Heart right ventricle (tissue), 16 donors: ENCODE measurements around the gene CCNB3. TPM values are rescaled to one million over a fixed set of nuclear protein-coding genes. Genes with fewer than 3 reads are reported as not detected.
A peak's percentile ranks its signal among the peaks of the same experiment; 100 is the strongest.

Experiments used
- ATAC-seq, 8 donors: fragments of 200-7000 bp; cut with Tn5 transposase; one replicate each; pipeline ENCODE4 v1.9.1; 2020; ENCODE audit warnings: mild to moderate bottlenecking in 8 of 8, moderate library complexity in 8 of 8, moderate number of reproducible peaks in 1 of 8
- DNase-seq, 2 donors: peaks; one replicate each; pipeline ENCODE4 v3.0.0-alpha.2; 2020
- H3K27ac ChIP-seq, 10 donors: fragments of 200-600 bp; sonication (generic) in 2 of 10; one replicate each; pipeline versions ENCODE4 v1.5.0 to v1.8.0; 2020 to 2022; ENCODE audit warnings: mild to moderate bottlenecking in 3 of 10
- H3K27me3 ChIP-seq, 7 donors: fragments of 200-600 bp; one replicate each; pipeline ENCODE4 v1.8.0; 2021 to 2022; ENCODE audit warnings: mild to moderate bottlenecking in 2 of 7
- H3K36me3 ChIP-seq, 9 donors: fragments of 200-600 bp; sonication (generic) in 1 of 9; one replicate each; pipeline versions ENCODE4 v1.5.0 to v1.8.0; 2020 to 2022; ENCODE audit warnings: mild to moderate bottlenecking in 2 of 9
- H3K4me1 ChIP-seq, 9 donors: fragments of 200-600 bp; sonication (generic) in 1 of 9; one replicate each; pipeline versions ENCODE4 v1.5.0 to v1.8.0; 2020 to 2022; ENCODE audit warnings: mild to moderate bottlenecking in 4 of 9
- H3K4me3 ChIP-seq, 10 donors: fragments of 200-600 bp; sonication (generic) in 2 of 10; one replicate each; pipeline versions ENCODE4 v1.5.0 to v1.8.0; 2020 to 2022; ENCODE audit warnings: mild to moderate bottlenecking in 7 of 10, moderate library complexity in 2 of 10
- H3K9me3 ChIP-seq, 11 donors: fragments of 200-600 bp in 10 of 11; sonication (generic) in 2 of 11; one replicate each; pipeline versions ENCODE4 v1.5.0 to v1.8.0; 2013 to 2022; ENCODE audit warnings: mild to moderate bottlenecking in 2 of 11, control low read depth in 1 of 11, moderate library complexity in 1 of 11
- WGBS, 2 donors: extraction: QIAGEN DNeasy Blood & Tissue Kit; methylation state at CpG; one replicate each; pipeline ENCODE4 v1.1.7; 2013; ENCODE audit warnings: inconsistent platforms in 1 of 2; 5-methylcytosine and 5-hydroxymethylcytosine counted together
- intact Hi-C, 10 donors: fragments of 100-400 bp; cut with DNase I; formaldehyde crosslinking; loops; one replicate each; pipeline versions ENCODE4 v1.11.1 to v1.14.2; 2022
- polyA plus RNA-seq, 2 donors: library from polyadenylated mRNA; stranded (reverse); fragments of 200-250 nt; gene quantifications; one replicate each; pipeline ENCODE4 v1.2.3, GENCODE V29; 2013
- total RNA-seq, 10 donors: library from RNA; stranded (reverse); fragmentation: NEBNext Ultra II Directional in 3 of 10; extraction: Animal tissue kit (Norgen Biotek cat#: 25700) in 3 of 10; gene quantifications; one replicate each; pipeline versions ENCODE4 v1.2.1 to v1.2.4, GENCODE V29; 2021 to 2023
- TF ChIP-seq, protein P1 (sequence below), 9 donors: fragments of 200-600 bp; sonication (generic) in 2 of 9; IDR thresholded peaks; one replicate each; pipeline versions ENCODE4 v1.5.0 to v1.8.0; 2021 to 2022; ENCODE audit warnings: antibody characterized with exemption in 9 of 9, mild to moderate bottlenecking in 5 of 9, moderate library complexity in 1 of 9
- donor health status: Arrhythmogenic right ventricular cardiomyopathy.
- donor health status: ischemic (EF 13 %, LVEDD 7.1; RV severe dilation, severe dysfunction).
- donor health status: healthy with polysubstance abuse.
- donor health status: DM: no; HTN: yes; CAD: no.
- donor health status: DM: no; HTN: no; CAD: no.
- donor health status: ischemic (EF 25% LVEDD 6.9; RV normal size, moderate dysfunction).
- donor health status: ischemic (EF 25% LVEDD 5.7; RV mildly dilated, moderate dysfunction).
- donor health status: healthy.
- donor health status: DM: yes; HTN: yes; CAD: no.
- donor health status: Ischemic cardiomyopathy.
- donor health status: ischemic (EF 35%, LVEDD 5.7; RV mildly dilated, moderate dysfunction).
- donor health status: nonischemic (EF 11% LVEDD 7.7; RV severe dilation, severe dysfunction).
- donor health status: DM: yes; HTN: yes; CAD: no.
- donor health status: PGD.
- donor health status: ischemic (EF 29% LVEDD 5.4; RV normal size, mild dysfunction).
- donor health status: nonischemic (EF 23%, LVEDD 6.1; RV moderate dilation, normal function).

Gene CCNB3
- total and polyA plus RNA-seq, 12 donors: 0.06 to 0.42 (median 0.15) TPM; not detected in 3

DNA sequence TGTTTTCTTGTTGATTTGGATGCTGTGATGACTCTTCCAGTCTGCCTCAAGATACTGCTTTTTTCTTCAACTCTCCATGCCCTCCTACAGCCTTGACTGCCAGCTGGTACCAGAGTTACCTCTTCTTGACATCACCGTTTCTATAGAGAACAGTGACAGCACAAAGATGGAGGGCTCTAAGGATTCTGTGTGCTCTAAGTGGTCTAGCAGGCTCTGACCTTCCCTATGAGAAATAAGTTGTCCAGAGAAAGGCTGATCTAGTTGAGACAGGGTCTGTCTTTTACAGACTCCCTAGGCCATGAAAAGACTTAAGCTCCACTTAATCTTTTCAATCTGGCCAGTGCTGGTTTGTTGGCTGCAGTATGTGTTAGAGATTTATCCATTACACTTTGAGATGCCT, 3.7 kb upstream of the CCNB3 start, which contains the start of gene AKAP4:
Gene AKAP4 (minus strand): TSS at position 101 of the 400 bp plus-strand sequence. CDS start 118 bp downstream, outside the sequence.
- intact Hi-C loops: loop anchor here in 3 of 10 donors (5.0 kb wide), 1 partner anchor 284 kb away; no protein-coding TSS in a partner anchor
- 94 to 100% methylated on average over 1 of the region's 1 CpG for WGBS, 2 donors

DNA sequence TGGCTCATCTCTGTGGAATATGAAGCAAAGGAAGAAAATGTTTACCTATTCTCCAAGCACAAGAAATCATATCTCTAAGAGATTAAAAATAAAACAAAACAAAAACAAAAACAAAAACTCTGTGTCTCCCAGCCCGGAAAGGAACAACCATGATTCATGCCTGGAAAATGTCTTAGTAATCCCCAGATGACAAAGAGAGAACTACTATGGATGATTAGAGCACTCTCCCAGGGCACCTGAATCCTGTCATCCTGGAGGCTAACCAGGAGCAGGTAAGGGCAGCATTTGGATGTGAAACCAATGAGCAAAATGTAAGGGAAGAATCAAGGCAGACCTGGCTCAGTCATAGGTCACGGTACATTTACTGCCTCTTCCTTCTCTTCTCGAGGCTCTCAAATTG, 2.0 kb upstream of the CCNB3 start:
- TF ChIP-seq, protein P1, sequence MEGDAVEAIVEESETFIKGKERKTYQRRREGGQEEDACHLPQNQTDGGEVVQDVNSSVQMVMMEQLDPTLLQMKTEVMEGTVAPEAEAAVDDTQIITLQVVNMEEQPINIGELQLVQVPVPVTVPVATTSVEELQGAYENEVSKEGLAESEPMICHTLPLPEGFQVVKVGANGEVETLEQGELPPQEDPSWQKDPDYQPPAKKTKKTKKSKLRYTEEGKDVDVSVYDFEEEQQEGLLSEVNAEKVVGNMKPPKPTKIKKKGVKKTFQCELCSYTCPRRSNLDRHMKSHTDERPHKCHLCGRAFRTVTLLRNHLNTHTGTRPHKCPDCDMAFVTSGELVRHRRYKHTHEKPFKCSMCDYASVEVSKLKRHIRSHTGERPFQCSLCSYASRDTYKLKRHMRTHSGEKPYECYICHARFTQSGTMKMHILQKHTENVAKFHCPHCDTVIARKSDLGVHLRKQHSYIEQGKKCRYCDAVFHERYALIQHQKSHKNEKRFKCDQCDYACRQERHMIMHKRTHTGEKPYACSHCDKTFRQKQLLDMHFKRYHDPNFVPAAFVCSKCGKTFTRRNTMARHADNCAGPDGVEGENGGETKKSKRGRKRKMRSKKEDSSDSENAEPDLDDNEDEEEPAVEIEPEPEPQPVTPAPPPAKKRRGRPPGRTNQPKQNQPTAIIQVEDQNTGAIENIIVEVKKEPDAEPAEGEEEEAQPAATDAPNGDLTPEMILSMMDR (IDR thresholded peaks at IDR 0.05): no peak
- peak overlapping the region in 1 of 10 donors; percentile 27 for H3K27ac ChIP-seq
- 78 to 80% methylated on average over 3 of the region's 3 CpGs for WGBS, 2 donors
- peaks cover 0 to 18% (median 0%) of the 10 kb centered on the region in 7 donors for H3K27me3 ChIP-seq
- H3K4me1 ChIP-seq: peaks cover 0 to 7% (median 0%) of the 10 kb centered on the region in 9 donors
- ATAC-seq (no peak), DNase-seq (no peak)
- H3K36me3 ChIP-seq: no peaks in the 10 kb centered on the region
- no peaks in the 10 kb centered on the region for H3K9me3 ChIP-seq
- intact Hi-C loops: loop anchor here in 3 of 10 donors (2.0 to 5.0 kb wide), 2 partner anchors 100 to 285 kb away; no protein-coding TSS in a partner anchor
- H3K4me3 ChIP-seq: no peak overlapping the region

More for the DNA sequence above, 3.7 kb upstream of the CCNB3 start, which contains the start of gene AKAP4:
- TF ChIP-seq, protein P1 (IDR thresholded peaks at IDR 0.05): no peak
- H3K9me3 ChIP-seq: no peaks in the 10 kb centered on the region
- H3K4me3 ChIP-seq: no peak within 1 kb of the TSS
- peaks cover 0 to 7% (median 0%) of the 10 kb centered on the region in 9 donors for H3K4me1 ChIP-seq
- DNase-seq (no peak), ATAC-seq (no peak)
- peaks cover 0 to 26% (median 0%) of the 10 kb centered on the region in 7 donors for H3K27me3 ChIP-seq
- no peaks in the 10 kb centered on the region for H3K36me3 ChIP-seq
- no peak within 1 kb of the TSS for H3K27ac ChIP-seq

DNA sequence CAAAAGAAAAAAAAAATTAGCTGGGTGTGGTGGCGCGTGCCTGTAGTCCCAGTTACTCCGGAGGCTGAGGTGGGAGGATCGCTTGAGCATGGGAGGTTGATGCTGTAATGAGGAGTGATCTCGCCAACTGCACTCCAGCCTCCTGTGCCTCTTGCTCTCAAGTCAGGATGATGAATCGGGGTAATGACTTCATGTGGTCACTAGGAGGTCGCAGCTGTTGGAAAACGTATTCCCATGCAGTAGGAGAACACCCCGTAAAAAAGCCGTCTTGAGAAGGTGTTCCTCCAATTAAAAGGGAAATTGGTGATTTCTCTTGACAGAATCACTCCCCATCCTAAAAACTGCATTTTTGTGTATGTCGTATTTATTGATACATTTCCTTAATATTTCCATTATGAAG, 2.2 kb downstream of the CCNB3 start:
- Histone ChIP-seq H3K27ac (no peak overlapping the region), H3K36me3 (no peaks in the 10 kb centered on the region), H3K4me3 (no peak overlapping the region), H3K9me3 (no peaks in the 10 kb centered on the region), H3K4me1 (peaks cover 0 to 7% (median 0%) of the 10 kb centered on the region in 9 donors), H3K27me3 (peaks cover 0 to 17% (median 0%) of the 10 kb centered on the region in 7 donors)
- TF ChIP-seq, protein P1 (IDR thresholded peaks at IDR 0.05): no peak
- 81 to 82% methylated on average over 11 of the region's 11 CpGs for WGBS, 2 donors
- intact Hi-C loops: no loop called here
- ATAC-seq (no peak), DNase-seq (no peak)

DNA sequence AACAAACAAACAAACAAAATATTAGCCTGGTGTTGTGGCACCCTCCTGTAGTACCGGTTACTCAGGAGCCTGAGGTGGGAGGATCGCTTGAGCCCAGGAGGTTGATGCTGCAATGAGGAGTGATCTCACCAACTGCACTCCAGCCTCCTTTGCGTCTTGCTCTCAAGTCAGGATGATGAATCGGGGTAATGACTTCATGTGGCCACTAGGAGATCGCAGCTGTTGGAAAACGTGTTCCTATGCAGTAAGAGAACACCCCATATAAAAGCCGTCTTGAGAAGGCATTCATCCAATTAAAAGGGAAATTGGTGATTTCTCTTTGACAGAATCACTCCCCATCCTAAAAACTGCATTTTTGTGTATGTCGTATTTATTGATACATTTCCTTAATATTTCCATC, 6.9 kb downstream of the CCNB3 start:
- DNase-seq: no peak
- no peak overlapping the region for H3K27ac ChIP-seq
- ATAC-seq: no peak
- H3K4me3 ChIP-seq: no peak overlapping the region
- intact Hi-C loops: no loop called here
- TF ChIP-seq, protein P1 (IDR thresholded peaks at IDR 0.05): peak in 2 of 9 donors; percentile 28 to 39
- H3K9me3 ChIP-seq: no peaks in the 10 kb centered on the region
- 39 to 46% methylated on average over 8 of the region's 8 CpGs for WGBS, 2 donors
- peaks cover 0 to 9% (median 0%) of the 10 kb centered on the region in 7 donors for H3K27me3 ChIP-seq
- no peaks in the 10 kb centered on the region for H3K36me3 ChIP-seq
- no peaks in the 10 kb centered on the region for H3K4me1 ChIP-seq
